Chondrocyte (in vitro differentiated cells): Measurements from ENCODE around the gene GALNT17. TPM values are rescaled to one million over a fixed set of nuclear protein-coding genes. Genes with fewer than 3 reads are reported as not detected.

Source experiments
- DNase-seq: peaks from one replicate; pipeline ENCODE4 v3.0.0; 2021; ENCODE audit warnings: mixed read lengths, low spot score
- H3K27ac Mint-ChIP-seq: one replicate; pipeline ENCODE4 v1.8.0; 2021; ENCODE audit warnings: mild to moderate bottlenecking, moderate library complexity, mixed read lengths; ENCODE audit not compliant: unreplicated experiment
- H3K27me3 Mint-ChIP-seq: 2 replicates; pipeline ENCODE4 v1.8.0; 2021; ENCODE audit warnings: low read depth, mixed read lengths
- H3K36me3 Mint-ChIP-seq: 2 replicates; pipeline ENCODE4 v1.8.0; 2021; ENCODE audit warnings: low read depth, mixed read lengths
- H3K4me1 Mint-ChIP-seq: 2 replicates; pipeline ENCODE4 v1.8.0; 2021; ENCODE audit warnings: low read depth, mild to moderate bottlenecking, mixed read lengths
- H3K4me3 Mint-ChIP-seq: one replicate; pipeline ENCODE4 v1.8.0; 2021; ENCODE audit warnings: mild to moderate bottlenecking, moderate library complexity, mixed read lengths; ENCODE audit not compliant: unreplicated experiment
- H3K9me3 Mint-ChIP-seq: 2 replicates; pipeline ENCODE4 v1.8.0; 2021; ENCODE audit warnings: low read depth, mixed read lengths
- total RNA-seq: library from RNA; stranded (reverse); gene quantifications from 3 replicates; pipeline ENCODE4 v1.2.1, GENCODE V29; 2021
- TF ChIP-seq, protein P1 (sequence below): fragments of 200-600 bp; sonication (generic); IDR thresholded peaks from 2 replicates; pipeline ENCODE4 v1.5.0; 2021; ENCODE audit warnings: antibody characterized with exemption, mild to moderate bottlenecking, moderate library complexity

GALNT17 gene
- total RNA-seq, 1 donor from 2014 or later = 24.4 TPM

DNA sequence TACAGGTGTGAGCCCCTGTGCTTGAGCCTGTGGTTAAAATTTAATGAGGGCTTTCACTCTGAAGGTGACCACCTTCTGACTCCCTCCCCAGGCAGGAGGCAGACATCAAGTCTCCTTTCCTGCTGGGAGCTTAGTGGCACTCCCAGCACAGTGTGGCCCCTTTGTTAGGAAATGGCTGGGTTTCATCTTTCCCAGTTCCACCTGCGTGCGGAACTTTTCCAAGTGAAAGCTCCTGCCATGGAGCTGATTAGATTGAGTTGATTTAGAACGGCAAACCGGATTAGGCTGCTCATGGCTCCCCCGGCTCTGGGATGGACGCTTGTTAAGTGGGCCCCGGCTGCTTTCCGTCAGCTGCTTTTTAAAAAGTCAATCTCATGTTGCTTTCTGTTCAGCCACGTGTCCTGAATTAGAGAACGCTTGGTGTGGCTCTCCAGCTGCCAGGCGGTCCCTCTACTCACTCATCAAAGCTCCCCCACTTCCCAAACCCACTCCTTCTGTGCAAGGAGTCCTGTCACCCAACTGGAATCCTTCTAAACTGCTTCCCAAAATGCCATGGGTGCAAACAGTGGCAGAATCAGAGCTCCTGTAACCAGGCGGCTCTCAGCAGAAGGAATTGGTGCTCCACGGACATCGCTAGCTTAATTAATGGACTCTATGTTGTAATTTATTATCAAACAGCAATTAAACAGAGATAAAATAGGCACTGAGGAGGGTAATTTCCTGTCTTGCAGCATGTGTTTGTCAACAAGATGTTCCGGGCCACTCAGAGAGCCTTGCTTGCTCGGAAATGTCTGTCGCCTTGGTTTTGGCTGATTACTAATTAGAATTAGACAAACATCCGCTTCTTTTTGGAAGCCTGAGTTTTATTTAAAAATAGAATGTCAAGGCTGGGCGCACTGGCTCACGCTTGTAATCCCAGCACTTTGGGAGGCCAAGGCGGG, 551.2 kb downstream of the GALNT17 start:
- H3K27ac Mint-ChIP-seq = no peak overlapping the region
- TF ChIP-seq, protein P1, sequence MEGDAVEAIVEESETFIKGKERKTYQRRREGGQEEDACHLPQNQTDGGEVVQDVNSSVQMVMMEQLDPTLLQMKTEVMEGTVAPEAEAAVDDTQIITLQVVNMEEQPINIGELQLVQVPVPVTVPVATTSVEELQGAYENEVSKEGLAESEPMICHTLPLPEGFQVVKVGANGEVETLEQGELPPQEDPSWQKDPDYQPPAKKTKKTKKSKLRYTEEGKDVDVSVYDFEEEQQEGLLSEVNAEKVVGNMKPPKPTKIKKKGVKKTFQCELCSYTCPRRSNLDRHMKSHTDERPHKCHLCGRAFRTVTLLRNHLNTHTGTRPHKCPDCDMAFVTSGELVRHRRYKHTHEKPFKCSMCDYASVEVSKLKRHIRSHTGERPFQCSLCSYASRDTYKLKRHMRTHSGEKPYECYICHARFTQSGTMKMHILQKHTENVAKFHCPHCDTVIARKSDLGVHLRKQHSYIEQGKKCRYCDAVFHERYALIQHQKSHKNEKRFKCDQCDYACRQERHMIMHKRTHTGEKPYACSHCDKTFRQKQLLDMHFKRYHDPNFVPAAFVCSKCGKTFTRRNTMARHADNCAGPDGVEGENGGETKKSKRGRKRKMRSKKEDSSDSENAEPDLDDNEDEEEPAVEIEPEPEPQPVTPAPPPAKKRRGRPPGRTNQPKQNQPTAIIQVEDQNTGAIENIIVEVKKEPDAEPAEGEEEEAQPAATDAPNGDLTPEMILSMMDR = no peak
- no peaks in the 10 kb centered on the region for H3K27me3 Mint-ChIP-seq
- H3K4me1 Mint-ChIP-seq = no peaks in the 10 kb centered on the region
- no peak for DNase-seq
- peaks cover 9% of the 10 kb centered on the region for H3K36me3 Mint-ChIP-seq
- H3K9me3 Mint-ChIP-seq = no peaks in the 10 kb centered on the region
- H3K4me3 Mint-ChIP-seq = no peak overlapping the region

DNA sequence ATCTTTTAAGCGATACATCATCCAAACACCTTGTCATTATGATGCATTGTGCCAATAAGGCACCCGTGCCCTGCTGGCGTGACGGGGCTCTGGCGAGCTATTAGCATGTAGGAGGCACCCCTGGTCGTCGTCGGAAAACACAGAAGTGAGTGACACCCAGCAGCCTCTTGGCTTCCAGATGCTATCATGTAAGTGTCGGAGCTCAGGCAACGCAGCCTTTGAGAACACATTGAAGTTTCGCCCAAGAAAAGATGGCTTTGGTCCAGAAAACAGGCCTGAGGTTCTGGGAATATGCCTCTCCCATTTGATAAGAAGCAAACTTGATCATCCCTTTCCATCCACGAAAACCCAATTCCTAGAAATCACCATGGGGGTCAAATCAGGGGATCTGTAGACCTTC, 555.3 kb downstream of the GALNT17 start:
- H3K27ac Mint-ChIP-seq = no peak overlapping the region
- H3K36me3 Mint-ChIP-seq = peaks cover 6% of the 10 kb centered on the region
- TF ChIP-seq, protein P1 = no peak
- H3K27me3 Mint-ChIP-seq = no peaks in the 10 kb centered on the region
- no peak overlapping the region for H3K4me3 Mint-ChIP-seq
- H3K4me1 Mint-ChIP-seq = no peaks in the 10 kb centered on the region
- no peak for DNase-seq
- no peaks in the 10 kb centered on the region for H3K9me3 Mint-ChIP-seq

DNA sequence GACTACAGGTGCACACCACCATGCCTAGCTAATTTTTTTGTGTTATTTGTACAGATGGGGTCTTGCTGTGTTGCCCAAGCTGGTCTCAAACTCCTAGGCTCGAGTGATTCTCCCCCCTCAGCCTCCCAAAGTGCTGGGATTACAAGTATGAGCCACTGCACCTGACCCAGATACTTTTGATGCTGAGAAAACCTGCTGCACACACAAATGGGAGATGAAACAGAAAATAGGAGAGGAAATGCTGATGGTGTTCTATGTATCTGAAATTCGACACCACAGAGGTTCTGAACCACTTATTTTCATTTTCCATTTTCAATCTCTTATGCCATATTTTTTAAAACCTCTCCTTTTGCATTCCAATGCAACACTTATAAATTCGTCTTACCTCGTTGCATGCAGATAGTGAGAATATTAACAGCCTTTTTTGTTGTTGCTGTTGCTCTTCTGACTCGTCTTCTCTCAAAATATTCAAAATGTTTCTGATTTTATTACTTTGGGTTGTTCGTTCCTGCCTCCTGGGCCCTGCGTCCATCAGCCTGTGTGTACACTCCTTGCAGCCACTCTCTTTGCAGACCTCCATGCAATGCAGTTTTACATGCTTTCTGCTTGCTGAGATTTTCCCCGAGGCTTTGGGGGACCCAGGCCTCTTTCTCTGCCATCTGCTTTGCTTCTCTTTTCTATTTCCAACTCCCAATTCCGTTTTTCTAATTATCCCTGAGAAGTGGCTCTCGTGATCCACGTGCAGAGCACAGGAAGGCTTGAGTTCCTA, 556.1 kb downstream of the GALNT17 start:
- H3K4me3 Mint-ChIP-seq = no peak overlapping the region
- TF ChIP-seq, protein P1 = no peak
- H3K36me3 Mint-ChIP-seq = peaks cover 5% of the 10 kb centered on the region
- H3K27ac Mint-ChIP-seq = no peak overlapping the region
- no peaks in the 10 kb centered on the region for H3K4me1 Mint-ChIP-seq
- DNase-seq = no peak
- H3K27me3 Mint-ChIP-seq = no peaks in the 10 kb centered on the region
- no peaks in the 10 kb centered on the region for H3K9me3 Mint-ChIP-seq

DNA sequence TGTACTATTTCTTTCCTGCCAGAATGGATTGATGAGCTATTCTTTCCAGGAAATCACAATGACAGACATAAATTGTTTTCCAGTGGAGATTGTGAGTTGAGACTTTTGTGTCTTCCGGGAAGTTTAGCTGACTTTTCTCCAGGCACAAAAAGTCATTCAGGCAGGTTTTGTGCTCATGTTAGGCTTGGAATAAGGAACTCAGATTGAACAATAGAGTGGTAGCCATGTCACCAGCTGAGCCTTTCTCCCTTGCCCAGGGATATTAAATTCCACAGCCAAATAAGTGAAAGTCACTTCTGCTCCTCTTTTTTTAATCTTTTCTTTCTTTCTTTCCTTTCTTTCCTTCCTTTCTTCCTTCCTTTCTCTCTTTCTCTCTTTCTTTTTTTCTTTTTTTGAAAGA, 559.6 kb downstream of the GALNT17 start:
- H3K9me3 Mint-ChIP-seq = no peaks in the 10 kb centered on the region
- H3K4me1 Mint-ChIP-seq = peaks cover 16% of the 10 kb centered on the region
- H3K36me3 Mint-ChIP-seq = peaks cover 5% of the 10 kb centered on the region
- H3K4me3 Mint-ChIP-seq = no peak overlapping the region
- TF ChIP-seq, protein P1 = no peak
- no peak overlapping the region for H3K27ac Mint-ChIP-seq
- H3K27me3 Mint-ChIP-seq = no peaks in the 10 kb centered on the region
- no peak for DNase-seq

DNA sequence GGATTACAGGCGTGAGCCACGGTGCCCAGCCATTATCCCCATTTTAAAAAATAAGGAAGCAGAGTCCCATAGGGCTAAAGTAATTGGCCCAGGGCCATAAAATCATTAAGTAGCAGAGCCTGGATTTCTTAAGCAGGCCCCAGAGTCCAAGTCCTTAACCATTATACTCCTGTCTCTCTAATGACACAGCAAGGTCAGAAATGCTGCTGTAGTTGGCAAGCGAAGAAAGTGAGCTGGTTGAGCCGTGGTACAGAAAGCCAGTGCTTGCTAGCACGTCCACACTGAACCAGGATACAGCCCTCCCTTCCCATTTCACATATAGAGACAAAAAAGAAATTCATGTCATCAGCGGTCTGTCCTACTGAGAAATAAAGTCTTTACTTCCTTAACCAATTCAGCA, 562.7 kb downstream of the GALNT17 start:
- H3K36me3 Mint-ChIP-seq = peaks cover 5% of the 10 kb centered on the region
- TF ChIP-seq, protein P1 = no peak
- H3K4me1 Mint-ChIP-seq = peaks cover 16% of the 10 kb centered on the region
- DNase-seq = no peak
- no peaks in the 10 kb centered on the region for H3K27me3 Mint-ChIP-seq
- peak overlapping the region; percentile 59 for H3K27ac Mint-ChIP-seq
- H3K4me3 Mint-ChIP-seq = no peak overlapping the region
- peaks cover 6% of the 10 kb centered on the region for H3K9me3 Mint-ChIP-seq
